ENCODE data around the gene WNT1.

- TF ChIP-seq CTCF (IDR thresholded peaks at IDR 0.05) (peak; percentile 65 to 72 (median 68)), POLR2A (IDR thresholded peaks at IDR 0.05) (no peak)
Measured at GRCh38 chr12:48996794-48997718, 18.9 kb downstream of the WNT1 start.
